HG02571 (cell line): Measurements from ENCODE around the gene VPS18.

Source experiments
- ATAC-seq: cut with Tn5 transposase; IDR thresholded peaks from one replicate; pipeline ENCODE4 v1.9.1; 2021; ENCODE audit warnings: mild to moderate bottlenecking, moderate library complexity; ENCODE audit not compliant: unreplicated experiment

Gene VPS18

GRCh38 chr15:40870716-40871115, 23.5 kb upstream of the VPS18 start:
- no peak for ATAC-seq

GRCh38 chr15:40871749-40872617, 22.3 kb upstream of the VPS18 start:
- ATAC-seq: no peak

GRCh38 chr15:40872791-40873693, 21.2 kb upstream of the VPS18 start:
- no peak for ATAC-seq

GRCh38 chr15:40873694-40874561, 20.3 kb upstream of the VPS18 start, which contains the start of gene RHOV:
Gene RHOV (minus strand): TSS chr15:40874234. CDS start chr15:40874139, 95 bp downstream.
- ATAC-seq: peak; percentile 52

GRCh38 chr15:40875991-40876730, 18.1 kb upstream of the VPS18 start:
- ATAC-seq: no peak

- no peak for ATAC-seq
Measured at GRCh38 chr15:40877694-40878093, 16.6 kb upstream of the VPS18 start.

- ATAC-seq: no peak
Measured at GRCh38 chr15:40878785-40879184, 15.5 kb upstream of the VPS18 start.

- no peak for ATAC-seq
Measured at GRCh38 chr15:40879609-40880008, 14.6 kb upstream of the VPS18 start.

- ATAC-seq: no peak
Measured at GRCh38 chr15:40881351-40881750, 12.9 kb upstream of the VPS18 start.

- no peak for ATAC-seq
Measured at GRCh38 chr15:40886586-40886985, 7.7 kb upstream of the VPS18 start.

GRCh38 chr15:40889112-40889511, 5.1 kb upstream of the VPS18 start:
- no peak for ATAC-seq

GRCh38 chr15:40891138-40891537, 3.1 kb upstream of the VPS18 start:
- ATAC-seq: no peak

GRCh38 chr15:40891810-40892446, 2.3 kb upstream of the VPS18 start:
- ATAC-seq: no peak

GRCh38 chr15:40892447-40893012, 1.7 kb upstream of the VPS18 start:
- no peak for ATAC-seq

GRCh38 chr15:40893019-40893670, 1.1 kb upstream of the VPS18 start:
- ATAC-seq: no peak

- no peak for ATAC-seq
Measured at GRCh38 chr15:40894681-40895448, 615 bp downstream of the VPS18 start.

GRCh38 chr15:40899536-40900207, 5.4 kb downstream of the VPS18 start:
- no peak for ATAC-seq
